RPMI8226 (cell line): ENCODE measurements around the gene ABCC4.

Experiments used
- DNase-seq: peaks from one replicate; pipeline ENCODE4 v3.0.0-alpha.2; 2015

ABCC4 gene

GRCh38 chr13:94984958-94985357 lies 316.3 kb downstream of the ABCC4 start:
- DNase-seq = no peak

GRCh38 chr13:94978516-94978915 lies 322.7 kb downstream of the ABCC4 start:
- no peak for DNase-seq

GRCh38 chr13:94974015-94974951 lies 327.0 kb downstream of the ABCC4 start:
- DNase-seq = no peak

- DNase-seq = no peak
These were observed 329.0 kb downstream of the ABCC4 start for GRCh38 chr13:94972262-94972661.
